GM21360 (cell line): ENCODE data around the gene NACC2.

Source experiments
- ATAC-seq: cut with Tn5 transposase; IDR thresholded peaks from one replicate; pipeline ENCODE4 v1.9.1; 2021; ENCODE audit warnings: mild to moderate bottlenecking, moderate library complexity; ENCODE audit not compliant: unreplicated experiment

The NACC2 gene

DNA sequence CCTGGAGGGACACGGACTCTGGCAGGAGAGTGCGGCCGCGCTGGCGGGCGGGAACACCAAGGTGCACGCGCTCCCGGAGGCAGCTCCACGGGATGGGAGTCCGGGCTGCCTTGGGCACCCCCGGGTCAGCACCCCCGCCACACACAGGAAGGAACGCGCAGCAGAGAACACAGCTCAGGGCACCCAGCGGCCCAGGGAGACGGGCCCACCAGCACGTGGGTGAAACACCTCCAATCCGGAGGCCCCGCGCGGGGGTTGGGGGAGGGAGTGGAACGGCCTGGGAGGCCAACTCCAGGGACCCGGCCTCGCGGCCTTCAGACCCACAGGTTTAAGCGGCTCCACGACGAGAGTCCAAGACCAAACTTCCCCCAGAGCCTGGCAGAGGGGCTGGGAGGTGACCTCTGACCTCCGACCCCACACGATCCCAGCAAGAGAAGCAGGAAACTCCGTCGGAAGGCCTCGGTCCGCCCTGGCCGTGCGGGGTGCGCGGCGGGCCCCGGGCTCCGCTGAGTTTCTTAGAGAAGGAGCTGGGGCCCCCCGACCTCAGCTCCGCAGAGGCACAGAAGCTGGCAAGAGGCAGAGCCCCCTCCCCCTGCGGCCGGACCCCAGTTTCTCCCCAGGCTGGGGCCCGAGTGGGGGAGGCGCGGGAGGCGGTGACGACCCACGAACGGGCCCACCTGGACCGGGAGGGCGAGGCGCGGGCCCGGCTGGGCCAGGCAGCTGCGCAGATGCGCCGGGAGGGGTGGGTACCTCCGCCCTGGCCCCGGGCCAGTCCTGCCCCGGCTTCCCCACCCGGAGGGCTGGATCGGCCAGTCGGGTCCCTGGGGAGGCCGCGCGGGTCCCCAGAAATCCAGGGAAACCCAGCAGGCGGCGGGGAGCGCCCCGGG lies 851 bp downstream of the NACC2 start:
- ATAC-seq = no peak

DNA sequence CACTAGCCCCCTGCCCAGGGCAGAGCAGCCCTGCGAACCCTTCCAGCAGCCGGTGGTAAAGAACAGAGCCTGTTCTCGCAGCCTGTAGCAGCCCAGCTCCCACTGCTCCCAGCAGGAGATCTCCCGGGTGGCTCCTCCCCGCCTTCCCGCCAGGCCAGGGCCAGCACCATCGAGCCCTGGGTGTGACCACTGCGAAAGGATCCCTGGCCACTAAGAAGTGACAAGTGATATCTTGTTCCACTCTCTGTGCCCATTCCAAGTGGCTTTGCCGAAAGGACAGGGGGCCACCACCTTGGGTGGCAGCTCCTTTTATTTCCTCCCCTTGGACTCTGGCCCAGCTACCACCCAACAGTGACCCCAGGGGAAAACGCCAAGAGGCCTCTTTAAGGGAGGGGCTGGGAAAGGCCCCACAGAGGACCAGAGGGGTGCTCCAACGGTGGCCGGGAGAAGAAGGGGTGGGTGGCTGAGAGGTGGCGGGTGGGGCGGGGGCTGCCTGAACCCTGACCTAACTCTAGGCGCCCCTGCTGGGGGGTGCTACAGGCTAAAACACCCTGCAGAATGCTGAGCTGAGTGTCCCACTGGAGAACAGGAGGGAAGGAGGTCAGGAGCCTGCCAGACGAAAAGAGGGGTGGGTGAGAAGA lies 1.6 kb downstream of the NACC2 start:
- ATAC-seq = no peak

GRCh38 chr9:136092741-136093140 lies 2.3 kb downstream of the NACC2 start:
- ATAC-seq = no peak

DNA sequence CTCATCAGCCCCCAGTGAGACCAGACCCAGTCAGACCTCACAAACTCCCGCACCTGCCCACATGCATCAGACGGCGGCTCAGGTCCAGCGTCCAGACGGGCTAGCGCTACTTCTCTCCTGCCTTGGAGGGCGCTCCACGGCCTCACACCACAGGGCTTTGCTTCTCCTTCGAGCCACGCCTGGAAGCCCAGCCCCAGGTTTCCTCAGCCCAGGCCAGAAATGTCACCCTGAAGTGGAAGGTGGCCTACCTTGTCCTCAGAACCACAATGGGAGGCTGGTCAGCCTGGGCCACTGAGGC lies 2.8 kb downstream of the NACC2 start:
- no peak for ATAC-seq

- no peak for ATAC-seq
Measured at GRCh38 chr9:136091582-136092352, 3.3 kb downstream of the NACC2 start.

DNA sequence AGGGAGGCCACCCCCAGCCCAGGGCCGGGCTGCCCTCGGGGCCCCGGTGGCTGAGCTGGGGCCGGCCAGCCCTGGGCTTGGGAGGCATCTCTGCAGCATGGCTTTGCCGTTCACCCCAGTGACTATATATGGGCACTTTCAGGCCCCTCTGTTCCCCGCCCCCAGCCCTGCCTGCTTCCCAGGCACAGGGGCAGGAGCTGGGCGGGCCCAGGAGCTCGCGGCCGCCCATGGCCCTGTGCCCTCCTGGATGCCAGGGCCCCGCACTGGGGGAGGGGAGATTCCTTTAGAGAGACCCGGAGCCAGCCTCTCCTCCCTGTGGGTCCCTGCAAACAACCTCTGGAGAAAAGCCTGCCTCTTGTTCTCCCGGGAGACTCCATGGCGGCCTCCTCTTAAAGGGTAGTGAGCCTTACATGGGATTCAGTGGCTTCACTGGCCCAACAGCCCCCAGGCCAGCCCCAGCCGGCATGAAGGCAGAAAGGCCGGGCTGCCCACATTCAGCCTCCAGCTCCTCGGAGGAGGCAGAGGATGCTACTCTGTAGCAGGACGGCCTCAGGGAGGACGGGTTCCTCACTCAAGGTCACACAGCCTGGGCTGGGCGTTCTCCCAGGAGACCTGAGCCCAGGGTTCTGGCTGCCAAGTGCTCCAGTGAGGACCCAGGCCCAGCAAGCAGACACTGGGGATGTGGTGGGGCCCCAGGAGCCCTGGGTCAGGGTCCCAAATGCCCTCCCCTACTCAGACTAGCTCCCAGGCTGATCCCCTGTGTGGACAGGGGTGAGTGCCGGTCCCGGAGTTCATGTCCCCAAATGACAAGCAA lies 4.1 kb downstream of the NACC2 start:
- no peak for ATAC-seq

DNA sequence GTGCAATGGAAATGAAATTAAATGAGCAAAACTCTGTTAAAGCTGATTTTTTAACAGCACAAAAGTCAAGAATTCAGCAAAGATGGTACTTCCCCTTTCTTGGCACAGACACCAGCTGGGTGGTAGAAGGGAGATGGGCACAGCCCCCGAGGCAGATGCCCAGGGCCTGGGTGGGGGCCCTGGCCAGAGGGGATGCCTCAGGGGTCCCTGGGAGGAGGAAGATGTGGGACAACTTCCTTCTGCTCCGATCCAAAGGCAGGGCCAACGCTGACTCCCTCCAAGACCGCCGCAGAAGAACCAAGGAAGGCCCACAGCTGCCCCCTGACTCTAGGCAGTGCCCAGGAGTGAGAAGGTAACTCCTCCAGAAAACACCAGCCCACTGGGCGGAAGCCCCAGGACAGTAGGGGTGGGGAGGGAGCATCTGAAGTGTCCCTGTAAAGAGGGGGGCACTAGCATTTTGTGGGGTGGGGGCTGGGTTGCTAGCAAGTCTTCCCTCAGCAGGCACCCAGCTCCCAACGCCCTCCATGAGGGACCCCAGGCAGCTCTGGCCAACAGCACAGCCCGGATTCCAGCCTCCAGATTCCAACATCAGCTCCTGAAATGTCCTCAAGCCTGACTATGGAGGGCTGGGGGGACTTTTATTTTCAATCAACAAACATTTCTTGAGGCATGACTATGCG lies 4.9 kb downstream of the NACC2 start:
- ATAC-seq = no peak

GRCh38 chr9:136089697-136090045 lies 5.4 kb downstream of the NACC2 start:
- no peak for ATAC-seq

DNA sequence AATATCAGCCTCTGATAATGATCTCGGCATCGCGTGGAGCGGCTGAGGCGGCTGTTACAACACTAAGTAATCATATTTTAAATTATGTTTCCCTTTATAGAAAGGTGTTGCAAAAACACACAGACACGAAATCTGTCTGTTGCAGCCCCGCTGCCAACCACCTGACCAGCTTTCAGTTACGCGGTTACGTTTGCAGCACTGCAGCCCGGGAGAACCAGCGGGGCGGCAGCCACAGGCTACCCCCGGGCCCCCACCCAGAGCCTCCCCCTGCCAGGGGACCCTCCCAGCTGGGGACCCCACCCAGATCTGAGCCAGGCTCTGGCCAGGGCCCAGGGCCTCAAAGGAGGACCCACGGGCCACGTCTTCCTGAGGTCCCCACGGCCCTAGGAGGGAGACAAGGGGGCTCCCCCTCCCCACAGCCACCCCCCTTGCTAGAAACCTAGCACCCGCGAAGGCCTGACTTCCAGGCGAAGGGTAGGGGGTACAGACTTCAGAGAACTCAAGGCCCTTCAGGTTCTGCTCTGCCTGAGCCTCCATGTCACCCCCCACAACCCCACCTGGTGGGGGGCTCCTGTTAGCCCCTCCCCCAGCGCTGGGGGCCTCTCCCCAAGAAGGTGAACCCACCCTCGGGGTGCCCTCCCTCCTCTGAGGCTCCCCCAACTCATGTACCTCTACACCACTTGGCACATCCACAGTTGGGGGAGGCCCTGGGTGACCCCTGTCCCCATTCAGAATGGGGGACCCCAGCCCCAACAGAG lies 6.0 kb downstream of the NACC2 start:
- no peak for ATAC-seq

GRCh38 chr9:136088481-136088938 lies 6.6 kb downstream of the NACC2 start:
- ATAC-seq = no peak

- no peak for ATAC-seq
Measured at GRCh38 chr9:136087741-136088480, 7.2 kb downstream of the NACC2 start.

DNA sequence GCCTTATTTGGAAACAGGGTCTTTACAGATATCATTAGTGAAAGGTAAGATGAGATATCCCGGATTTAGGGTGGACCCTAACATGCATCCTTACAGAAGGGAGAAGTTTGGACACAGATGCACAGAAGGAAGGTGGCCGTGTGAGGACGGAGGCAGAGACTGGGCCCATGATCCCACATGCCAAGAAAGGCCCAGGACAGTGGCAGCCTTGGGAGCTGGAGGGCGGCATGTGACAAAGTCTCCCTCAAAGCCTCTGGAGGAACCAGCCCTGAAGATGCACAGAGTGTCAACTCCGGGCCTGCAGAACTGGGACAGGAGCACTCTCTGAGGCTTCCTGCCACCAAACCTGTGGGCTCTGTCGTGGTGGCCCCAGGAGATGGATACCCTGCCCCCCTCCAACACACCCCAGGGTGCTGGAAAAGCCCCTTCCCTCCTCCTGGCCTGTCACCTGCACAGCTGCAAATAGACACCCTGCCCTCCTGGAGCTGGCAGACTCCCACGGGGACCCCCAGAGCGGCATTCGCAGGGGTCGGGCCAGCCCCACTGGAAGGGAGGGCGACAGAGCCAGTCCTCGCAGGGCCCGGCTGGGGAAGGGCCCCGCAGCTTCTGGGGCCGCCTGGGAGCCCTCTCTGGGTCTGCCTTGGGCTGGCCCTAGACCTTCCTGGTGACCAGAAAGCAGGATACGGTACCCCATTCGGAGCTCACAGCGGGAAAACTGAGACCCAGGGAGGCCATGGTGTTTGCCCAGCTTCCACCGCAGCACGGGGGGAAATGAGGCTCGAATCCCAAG lies 7.9 kb downstream of the NACC2 start:
- ATAC-seq = no peak

DNA sequence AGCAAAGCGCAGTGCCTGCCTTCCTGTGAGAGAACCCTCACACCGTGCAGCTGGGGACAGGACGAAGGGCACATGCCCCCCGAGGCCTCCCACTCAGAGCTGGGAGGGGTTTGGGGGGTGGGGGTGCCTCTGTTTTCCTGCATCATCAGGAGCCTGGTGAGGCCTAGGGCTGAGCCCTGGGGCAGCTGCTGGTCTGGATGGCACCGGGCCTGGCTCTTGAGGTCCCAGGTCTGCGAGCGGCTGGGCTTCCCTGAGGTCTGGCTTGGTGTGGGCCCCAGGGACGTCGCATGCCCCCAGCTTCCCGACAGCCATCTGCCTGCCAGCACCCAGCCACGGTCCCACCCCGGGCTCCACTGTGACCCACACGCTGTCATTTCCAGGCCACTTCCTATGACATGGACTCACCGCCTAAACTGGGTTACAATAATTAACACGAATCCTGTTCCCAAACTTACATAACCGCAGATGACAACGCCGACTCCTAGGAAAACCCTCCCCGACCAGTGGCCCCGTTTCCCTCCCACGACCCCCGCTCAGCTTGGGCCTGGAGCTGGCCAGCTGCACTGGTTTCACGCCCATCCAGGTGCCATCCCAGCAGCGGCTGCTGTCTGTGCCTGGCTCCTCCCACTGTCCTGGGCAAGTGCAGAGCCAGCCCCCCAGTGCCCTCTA lies 8.7 kb downstream of the NACC2 start:
- no peak for ATAC-seq

DNA sequence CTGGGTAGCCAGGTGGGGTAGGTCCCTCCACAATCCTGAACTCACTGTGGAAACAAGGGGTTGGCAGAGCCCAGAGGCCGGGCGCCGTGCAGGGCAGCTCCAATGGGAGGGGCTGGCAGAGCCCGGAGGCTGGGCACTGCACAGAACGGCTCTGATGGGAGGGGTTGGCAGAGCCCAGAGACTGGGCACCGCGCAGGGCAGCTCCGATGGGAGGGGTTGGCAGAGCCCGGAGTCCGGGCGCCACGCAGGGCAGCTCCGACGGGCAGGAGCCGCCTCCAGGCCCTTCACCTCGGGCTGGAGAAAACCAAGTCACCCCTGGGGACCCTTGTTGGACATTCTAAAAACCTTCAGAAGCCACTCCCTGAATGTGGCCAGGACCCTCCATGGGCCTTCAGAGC lies 9.3 kb downstream of the NACC2 start:
- ATAC-seq = no peak

DNA sequence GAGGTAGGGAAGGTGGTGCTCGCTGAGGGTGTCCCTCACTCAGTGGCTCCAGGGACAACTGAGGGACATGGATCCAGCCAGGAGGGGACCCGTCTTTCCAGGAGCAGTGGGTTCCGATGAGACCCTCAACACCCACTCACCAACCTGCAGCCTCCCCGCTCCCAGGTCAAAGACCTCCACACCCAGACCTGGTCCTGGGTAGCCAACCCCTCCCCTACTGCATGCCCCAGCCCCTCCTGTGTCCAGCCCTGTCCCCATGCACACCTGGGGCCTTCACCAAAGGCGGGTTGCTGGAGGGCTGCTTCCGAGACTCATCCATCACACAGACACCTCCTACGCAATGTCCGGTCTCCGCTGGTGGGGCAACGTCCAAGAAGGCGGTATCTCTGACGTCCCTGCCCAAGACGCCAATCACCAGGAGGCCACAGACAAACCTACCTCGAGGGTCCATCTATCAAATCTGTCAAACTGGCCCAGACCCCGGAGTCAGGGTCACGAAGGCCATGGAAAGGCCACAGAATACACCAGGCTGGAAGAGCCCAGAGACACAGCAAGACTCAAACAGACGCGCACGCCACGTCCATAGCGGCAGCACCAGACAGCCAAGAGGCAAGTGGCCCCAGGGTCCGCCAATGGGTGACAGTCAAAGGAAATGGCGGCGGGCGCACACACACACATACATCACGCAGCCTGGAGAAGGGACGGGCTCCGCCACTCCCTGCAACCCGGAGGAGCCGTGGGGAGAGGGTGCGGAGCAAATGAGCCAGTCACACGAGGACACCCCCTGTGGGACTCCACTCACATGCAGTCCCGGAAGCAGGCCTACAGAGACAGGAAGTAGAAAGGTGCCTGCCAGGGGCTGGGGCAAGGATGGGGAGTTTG lies 10.8 kb downstream of the NACC2 start:
- ATAC-seq = no peak

GRCh38 chr9:136083558-136084062 lies 11.5 kb downstream of the NACC2 start:
- ATAC-seq = no peak
